Superior temporal gyrus (tissue), 1 donor: ENCODE measurements around the gene ELAVL3.
"Not testable (repeated sequence)": the region's sequence is repeated elsewhere in the genome, so short reads cannot be mapped to it uniquely, and the experiment has no call there.

Experiments
- DNase-seq: peaks from one replicate; pipeline ENCODE4 v3.0.0-alpha.2; 2016; ENCODE audit errors: extremely low spot score

The ELAVL3 gene

DNA sequence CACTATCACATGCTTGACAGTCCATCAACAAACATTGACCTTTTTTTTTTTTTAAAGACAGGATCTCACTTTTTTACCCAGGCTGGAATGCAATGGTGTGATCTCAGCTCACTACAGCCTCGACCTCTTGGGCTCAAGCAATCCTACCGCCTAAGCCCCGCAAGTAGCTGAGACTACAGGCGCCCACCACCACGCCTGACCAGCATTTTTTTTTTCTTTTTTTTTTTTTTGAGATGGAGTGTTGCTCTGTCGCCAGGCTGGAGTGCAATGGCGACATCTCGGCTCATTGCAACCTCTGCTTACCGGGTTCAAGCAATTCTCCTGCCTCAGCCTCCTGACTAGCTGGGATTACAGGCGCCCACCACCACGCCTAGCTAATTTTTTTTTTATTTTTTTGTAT, 21.9 kb downstream of the ELAVL3 start:
- DNase-seq = not testable (repeated sequence)

DNA sequence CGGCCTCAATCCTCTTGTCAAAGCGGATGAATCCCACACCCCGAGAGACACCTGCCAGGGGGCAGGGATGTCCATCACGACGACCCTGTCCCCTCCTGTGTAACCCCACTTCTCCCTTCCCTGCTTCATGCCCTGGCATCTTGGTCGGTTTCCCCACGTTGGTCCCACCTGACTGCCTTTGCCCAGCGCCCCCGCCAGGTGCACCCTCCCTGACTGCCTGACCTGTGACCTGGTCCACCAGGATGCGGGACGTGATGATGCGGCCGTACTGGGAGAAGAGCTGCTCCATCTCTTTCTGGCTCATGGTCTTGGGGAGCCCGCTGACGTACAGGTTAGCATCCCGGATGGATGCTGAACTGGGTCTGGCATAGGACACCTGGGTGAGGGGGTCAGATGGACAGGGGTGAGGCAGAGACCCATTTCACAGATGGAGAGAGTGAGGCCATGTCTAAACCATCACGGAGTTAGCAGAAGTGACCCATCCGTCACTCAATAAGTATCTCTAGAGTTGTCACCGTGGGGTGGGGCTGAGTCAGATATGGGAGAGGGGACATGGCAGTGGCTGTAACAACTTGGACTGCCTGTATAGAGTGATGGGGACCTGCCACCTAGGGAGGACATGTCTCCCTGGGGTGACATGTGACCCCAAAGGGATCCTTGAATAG, 22.5 kb downstream of the ELAVL3 start:
- no peak for DNase-seq

DNA sequence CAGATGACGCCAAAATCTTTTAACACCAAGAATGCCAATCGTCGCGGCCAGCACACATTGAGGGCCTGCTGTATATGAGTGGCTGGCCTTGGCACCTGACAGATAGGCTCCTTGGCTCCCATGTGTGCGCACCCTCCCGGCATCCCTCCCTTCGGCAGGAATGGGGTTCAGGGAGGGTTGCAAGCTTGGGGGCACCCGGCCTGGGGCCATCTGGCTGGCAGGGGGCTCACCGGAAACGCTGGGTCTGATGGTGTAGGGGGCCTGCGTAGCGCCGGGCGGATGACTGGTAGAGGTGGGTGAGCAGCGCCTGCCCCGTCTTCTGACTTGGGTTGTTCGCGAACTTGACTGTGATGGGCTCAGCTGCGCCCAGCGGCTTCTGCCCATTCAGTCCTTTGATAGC, 23.0 kb downstream of the ELAVL3 start:
- DNase-seq = no peak

DNA sequence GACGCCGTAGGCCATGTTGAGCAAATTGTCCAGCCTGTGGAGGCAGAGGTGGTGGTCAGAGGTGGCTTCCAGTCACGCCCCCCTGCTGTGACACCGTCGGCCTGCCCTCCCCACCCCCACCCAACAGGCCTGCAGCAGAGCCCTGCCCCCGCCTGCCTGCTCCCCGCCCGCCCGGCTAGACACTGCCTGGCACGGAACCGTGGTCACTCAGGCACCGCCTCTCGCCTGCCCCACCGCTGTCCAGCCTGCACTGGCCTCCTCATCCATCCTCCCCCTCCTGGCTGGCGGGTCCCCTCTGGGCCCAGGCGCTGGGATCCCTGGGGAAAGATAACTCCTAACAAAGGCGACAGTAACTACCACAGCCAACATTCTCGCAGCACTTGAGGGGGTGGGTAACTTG, 23.7 kb downstream of the ELAVL3 start:
- peak; percentile 86 for DNase-seq

DNA sequence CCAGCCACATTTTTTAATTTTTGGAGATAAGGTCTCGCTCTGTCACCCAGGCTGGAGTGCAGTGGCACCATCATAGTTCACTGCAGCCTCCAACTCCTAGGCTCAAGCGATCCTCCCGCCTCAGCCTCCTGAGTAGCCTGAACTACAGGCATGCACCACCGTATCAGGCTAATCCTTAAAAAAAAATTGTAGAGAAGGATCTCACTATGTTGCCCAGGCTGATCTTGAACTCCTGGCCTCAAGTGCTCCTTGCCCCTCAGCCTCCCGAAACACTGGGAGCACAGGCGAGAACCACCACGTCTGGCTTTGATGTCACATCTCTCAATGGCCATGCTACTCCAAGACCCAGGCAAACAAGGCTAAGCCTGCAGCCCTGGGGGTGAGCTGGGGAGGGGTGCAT, 24.2 kb downstream of the ELAVL3 start:
- no peak for DNase-seq

DNA sequence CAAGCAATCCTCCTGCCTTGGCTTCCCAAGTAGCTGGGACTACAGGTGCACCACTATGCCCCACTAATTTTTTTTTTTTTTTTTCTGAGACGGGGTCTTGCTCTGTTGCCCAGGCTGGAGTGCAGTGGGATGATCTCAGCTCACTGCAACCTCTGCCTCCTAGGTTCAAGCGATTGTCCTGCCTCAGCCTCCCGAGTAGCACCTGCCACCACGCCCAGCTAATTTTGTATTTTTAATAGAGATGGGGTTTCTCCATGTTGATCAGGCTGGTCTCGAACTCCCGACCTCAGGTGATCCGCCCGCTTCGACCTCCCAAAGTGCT, 25.7 kb downstream of the ELAVL3 start:
- not testable (repeated sequence) for DNase-seq

DNA sequence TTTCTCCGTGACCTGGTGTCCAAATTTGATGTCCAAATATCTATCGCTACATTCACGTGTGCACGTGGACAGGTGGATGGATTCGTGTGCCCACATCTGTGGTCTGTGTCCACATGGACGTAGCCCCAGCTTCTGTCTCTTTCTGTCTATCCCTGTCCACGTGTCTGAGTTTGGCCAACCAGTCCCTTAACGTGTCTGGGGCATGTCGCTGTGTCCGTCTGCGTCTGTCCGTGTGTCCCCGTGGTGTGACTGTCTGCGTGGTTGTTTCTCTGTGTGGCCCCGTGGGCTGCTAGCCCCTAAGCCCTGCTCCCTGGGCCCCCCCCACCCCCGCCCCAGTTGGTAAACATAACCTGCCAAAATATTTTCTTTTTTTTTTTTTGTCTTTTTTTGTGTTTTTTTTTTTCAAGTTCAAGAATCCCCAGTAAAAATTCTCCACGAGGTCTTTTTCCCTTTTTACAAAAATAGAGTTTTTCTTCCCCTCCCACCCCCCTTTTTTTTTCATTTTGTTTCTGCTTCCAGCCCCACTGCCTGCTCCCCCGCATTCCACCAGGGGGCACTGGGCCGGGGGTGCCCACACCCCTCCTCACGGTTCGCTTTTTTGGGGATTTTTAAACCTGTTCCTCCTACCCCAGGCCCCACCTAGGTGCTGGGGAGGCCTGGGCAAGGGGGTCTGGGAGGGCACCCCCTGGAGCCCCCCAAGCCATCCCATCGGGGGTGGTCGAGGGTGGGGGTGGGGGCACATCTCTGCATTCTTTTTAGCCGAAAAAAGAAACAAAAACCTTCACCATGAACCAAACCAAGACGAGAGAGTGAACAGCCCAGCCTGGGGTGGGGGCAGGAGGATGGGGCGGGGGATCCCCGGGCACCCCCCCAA, 27.1 kb downstream of the ELAVL3 start:
- DNase-seq = peak; percentile 11

DNA sequence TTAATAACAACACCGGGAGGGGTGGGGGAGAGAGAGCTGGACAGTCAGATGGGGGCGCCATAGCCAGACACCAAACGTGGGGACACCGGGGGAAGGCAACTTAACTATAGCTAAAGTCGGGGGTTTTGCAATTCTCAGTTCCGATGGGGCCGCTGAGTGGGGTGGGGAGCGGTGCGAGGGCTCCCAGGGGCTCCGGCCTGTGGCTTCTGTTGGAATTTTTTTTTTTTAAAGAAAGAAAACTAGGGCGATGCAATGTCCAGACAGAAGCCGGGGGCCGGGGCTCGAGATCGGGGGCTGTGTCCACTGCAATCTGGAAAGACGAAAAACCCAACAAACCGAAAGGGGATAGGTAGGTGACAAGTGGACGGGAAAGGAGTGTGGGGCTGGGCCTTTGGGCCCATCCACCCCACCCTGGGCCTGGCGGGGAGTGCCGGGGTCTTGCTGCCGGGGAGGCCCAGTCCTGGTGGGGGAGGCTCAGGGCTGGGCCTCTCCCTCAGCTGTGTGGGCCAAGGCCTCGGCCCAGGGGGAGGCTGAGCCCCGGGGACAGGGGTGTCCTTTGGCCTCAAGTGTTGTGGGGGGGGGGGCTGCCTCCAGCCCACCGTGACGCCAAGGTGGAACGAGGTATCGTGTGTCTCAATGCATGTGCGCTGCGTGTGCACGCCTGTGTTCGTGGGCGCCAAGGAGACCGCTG, 28.1 kb downstream of the ELAVL3 start:
- peak; percentile 35 for DNase-seq

DNA sequence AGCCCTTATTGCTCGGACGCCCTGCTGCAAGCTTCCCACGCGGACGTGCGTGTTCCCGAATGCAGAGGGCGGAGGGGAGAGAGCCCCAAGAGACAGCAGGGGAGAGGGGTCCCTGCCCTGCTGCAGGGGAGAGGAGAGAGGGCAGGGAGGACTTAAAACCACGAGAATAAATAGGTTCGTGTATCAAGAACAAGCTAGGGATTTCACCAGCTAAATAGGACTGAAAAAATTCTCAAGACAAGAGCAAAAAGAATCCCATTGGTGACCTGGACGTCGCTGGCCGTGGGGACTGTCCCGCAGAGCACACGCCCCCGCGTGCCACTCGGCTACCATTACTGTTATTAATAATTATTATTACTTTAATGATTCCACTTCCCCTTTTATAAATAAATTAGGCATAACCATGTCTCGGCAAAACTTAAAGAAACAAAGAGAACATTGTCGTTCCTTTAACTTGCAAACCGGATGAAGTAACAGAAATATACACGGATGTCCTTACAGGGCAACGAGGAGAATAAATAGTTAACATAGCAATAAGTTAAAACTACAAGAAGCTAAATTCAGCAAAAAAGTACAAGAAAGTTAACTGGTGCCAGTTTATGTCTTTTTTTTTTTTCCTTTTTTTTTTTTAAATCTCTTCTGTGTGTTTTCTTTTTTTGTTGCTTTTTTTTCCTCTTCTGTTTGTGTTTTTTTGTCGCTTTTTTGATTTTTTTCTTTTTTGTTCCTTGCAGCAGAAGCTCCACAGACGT, 28.8 kb downstream of the ELAVL3 start:
- DNase-seq = no peak

DNA sequence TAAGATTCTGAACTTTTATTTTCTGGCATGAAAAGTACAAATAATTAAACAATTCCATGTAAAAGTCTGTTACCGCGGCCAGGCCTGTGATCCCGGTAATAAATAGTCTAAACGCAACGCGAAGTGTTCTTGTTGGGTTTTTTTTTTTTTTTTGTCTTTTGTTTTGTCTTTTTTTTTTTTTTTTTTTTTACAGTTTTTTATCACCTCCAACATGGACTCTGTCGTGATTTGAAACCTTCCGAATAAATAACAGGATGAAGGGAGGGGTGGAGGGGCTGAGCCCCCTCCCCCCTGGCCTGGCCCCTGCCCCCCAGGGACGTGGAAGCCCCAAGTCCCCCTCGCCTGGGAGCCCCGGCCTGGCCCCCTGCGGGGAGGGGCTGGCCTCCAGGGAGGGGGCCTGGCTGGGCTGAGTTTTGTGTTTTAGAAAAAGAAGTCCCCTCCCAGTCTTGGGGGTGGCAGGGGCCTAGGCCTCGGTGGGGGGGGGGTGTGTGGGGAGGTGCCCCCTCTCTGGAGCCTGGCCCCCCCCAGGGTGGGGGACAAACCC, 29.4 kb downstream of the ELAVL3 start:
- DNase-seq = no peak

DNA sequence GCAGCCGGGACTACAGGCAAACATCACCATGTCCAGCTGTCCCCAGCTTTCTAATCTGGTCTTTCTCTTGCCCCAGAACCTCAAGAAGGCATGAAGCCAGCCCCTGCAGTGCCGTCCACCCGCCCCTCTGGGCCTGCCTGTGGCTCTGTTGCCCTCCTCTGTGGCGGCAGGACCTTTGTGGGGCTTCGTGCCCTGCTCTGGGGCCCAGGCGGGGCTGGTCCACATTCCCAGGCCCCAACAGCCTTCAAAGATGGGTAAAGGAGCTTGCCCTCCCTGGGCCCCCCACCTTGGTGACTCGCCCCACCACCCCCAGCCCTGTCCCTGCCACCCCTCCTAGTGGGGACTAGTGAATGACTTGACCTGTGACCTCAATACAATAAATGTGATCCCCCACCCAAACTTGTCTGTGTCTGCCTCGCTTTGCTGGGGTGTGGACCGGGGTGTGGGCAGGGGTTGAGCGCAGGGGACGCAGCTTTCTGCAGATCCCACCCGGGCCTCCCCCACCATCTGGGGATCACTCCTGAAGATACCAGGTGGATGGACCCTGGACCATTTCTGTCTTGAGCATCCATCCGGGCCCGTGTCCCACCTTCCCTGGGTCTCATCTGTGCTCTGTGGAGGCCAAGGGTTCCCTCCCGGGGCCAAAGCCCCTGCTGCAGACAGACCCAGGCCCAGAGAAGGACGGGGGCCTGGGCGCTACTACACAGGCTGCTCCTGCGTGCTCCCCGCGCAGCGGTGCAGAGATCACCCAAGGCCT, 30.1 kb downstream of the ELAVL3 start:
- no peak for DNase-seq

DNA sequence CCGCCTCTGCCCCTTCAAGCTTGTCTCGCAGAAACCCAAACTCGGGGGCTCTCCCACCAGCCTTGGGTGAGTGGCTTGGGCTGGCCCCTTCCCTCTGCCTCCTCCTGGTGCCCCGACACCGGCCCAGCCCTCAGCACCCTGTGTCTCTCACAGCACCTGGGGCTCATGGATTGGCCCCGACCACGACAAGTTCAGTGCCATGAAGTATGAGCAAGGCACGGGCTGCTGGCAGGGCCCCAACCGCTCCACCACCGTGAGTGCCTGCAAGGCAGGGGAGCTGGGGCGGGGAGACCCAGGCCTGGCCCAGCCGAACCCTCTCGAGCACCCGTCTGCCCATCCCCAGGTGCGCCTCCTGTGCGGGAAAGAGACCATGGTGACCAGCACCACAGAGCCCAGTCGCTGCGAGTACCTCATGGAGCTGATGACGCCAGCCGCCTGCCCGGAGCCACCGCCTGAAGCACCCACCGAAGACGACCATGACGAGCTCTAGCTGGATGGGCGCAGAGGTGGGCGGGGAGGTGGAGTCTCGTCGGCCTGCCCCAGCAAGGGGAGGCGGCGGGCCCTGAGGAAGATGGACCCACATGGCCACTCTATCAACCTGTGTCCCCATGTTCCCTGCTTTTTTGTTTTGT, 31.8 kb downstream of the ELAVL3 start:
- DNase-seq = no peak

DNA sequence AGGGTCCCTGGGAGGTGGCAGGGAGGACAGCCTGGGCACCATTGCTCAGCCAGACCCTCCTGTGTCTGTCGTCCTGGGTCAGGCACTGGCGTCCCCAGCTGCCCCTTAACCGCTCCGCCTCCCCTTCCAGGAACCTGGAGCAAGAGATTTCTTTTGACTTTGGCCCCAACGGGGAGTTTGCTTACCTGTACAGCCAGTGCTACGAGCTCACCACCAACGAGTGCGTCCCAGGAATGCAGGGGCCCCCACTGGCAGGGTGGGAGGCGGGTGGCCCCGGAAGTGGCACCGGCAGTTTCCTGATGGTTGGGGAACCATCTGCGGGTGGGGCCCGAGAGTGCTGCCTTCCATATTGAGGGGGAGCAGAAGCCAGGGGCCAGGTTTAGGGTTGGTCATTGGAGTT, 32.4 kb downstream of the ELAVL3 start:
- DNase-seq = no peak

DNA sequence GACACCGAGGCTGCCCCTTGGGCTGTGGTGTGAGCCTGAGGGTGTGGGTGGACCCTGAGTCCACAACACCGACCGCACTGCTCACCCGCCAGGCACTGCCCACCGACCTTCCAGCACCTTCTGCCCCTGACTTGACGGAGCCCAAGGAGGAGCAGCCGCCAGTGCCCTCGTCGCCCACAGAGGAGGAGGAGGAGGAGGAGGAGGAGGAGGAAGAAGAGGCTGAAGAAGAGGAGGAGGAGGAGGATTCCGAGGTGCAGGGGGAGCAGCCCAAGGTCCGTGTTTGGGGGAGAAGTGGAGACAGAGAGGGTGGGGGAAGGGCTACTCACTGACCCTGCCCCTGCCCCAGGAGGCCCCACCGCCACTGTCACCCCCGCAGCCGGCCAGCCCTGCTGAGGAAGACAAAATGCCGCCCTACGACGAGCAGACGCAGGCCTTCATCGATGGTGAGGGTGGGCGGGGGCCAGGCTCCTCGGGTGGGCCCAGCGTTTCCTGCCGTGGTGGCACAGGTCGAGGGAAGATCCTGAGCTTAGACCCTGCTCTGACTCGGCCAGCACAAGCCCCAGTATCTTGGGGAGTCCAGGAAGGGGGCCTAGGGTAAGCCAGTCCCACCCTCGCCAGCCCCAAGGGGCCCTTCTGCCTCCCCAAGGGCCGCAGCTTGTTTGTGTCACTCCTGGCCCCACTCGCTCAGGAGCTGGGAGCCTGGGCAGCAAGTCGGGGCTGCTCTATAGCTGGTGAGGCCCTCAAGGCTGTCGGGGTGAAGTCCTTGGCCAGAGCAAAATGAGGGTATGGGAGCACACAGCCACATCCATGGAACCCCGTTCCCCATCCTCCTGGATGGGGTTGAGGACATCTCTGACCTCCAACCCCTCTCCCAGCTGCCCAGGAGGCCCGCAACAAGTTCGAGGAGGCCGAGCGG, 33.2 kb downstream of the ELAVL3 start:
- peak; percentile 8 for DNase-seq

DNA sequence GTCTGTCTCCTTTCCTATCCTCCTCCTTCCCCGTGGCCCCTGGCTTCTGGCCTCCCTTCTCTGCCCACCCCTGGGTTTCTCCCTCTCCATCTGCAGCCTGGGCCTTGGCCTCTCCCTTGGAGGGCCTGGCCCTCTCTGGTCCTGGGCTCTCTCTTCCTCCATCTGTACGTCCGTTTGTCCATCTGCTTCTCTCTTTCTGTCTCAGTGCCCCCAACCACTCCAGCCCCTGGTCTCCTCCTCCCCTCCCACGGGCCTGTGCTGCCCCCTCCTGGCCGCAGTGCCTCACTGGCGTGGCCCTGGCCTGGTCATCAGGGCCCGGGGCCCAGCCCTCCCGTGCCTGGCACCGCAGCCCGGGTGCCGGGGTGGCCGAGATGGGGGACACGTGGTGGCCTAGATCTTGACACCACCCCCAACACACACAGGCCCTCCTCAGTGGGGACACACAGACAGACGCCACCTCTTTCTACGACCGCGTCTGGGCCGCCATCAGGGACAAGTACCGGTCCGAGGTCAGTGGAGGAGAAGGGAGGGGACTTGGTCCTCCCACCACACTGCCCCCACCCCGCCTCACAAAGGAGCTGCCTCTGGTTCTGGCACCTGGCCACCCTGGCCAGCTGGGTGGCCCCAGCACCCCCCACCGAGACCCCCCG, 34.1 kb downstream of the ELAVL3 start:
- DNase-seq = peak; percentile 92

DNA sequence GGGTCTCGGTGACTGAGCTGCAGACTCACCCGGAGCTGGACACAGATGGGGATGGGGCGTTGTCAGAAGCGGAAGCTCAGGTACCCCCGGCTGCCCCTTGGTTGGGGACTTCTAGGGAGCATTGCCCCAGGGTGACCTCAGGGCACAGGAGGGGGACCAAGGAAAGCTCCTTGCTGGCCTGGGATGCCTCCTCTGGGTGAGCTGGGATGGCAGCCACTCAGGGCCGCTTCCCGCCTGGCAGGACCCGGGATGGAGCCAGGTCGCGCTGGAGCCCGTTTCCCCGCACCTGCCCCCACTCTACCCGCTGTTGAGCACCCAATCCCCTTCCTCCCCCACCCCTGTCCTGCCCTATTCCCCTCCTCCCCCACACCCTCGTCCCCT, 34.6 kb downstream of the ELAVL3 start:
- no peak for DNase-seq

DNA sequence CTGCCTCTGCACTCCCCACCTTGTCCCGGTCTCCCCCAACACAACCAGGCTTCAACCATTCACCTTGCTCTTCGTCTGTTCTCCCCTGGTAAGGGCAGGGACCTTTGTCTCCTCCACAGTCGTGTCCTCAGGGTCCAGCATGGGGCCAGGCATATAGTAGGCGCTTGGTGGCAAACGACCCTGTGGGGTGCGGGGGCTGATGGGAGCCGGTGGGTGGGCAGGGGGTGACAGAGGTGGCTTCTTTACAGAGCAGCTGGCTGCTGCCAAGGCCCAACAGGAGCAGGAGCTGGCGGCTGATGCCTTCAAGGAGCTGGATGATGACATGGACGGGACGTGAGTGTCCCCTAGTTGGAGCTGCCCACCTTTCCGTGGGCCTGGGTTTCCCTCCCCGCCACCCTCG, 35.7 kb downstream of the ELAVL3 start:
- DNase-seq = no peak

DNA sequence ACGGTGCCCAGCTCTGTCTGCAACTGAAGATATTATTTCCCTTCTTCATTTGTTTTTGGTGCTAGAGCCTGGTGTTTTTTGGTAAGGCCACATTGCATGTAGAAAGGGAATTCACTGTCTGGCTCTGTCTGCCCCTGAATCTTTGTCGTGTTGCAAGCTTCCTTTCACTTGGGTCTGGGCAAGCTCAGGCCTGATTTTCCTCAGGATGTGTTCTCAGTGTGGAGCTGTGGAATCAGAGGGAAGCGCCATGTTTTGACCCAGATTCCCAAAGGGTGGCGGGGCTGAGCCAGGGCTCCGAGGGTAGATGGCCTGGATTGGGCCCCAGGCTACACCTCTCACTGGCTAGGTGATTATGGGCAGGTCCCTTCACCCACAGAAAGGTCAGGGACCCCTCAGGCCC, 36.8 kb downstream of the ELAVL3 start:
- DNase-seq = no peak

DNA sequence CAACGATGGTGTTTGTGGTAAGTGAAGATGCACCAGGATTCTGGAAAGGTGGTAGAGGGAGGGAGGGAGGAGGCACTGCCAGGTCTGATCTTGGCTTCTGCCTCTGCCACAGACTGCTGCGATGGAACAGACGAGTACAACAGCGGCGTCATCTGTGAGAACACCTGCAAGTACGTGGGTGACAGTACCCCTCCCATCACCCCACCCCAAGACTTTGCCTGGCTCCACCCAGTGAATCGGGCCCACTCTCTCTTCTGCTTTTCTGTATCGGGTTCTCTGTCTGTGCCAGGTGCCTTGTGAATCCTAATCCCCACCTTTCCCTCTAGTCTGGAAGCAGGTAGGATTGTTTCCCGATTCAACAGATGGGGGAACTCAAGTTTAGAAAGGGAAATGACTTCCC, 42.9 kb downstream of the ELAVL3 start:
- DNase-seq = no peak
